HG02571 (cell line): ENCODE data around the gene BUD23.
A peak's percentile ranks its signal among the peaks of the same experiment; 100 is the strongest.
"Not testable (repeated sequence)": the region's sequence is repeated elsewhere in the genome, so short reads cannot be mapped to it uniquely, and the experiment has no call there.

Experiments
- ATAC-seq: cut with Tn5 transposase; IDR thresholded peaks from one replicate; pipeline ENCODE4 v1.9.1; 2021; ENCODE audit warnings: mild to moderate bottlenecking, moderate library complexity; ENCODE audit not compliant: unreplicated experiment

Gene BUD23, protein sequence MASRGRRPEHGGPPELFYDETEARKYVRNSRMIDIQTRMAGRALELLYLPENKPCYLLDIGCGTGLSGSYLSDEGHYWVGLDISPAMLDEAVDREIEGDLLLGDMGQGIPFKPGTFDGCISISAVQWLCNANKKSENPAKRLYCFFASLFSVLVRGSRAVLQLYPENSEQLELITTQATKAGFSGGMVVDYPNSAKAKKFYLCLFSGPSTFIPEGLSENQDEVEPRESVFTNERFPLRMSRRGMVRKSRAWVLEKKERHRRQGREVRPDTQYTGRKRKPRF

GRCh38 chr7:73683056-73683787, at the start of gene BUD23, which contains the start of gene DNAJC30:
TSS of gene BUD23 (plus strand) at chr7:73683597. CDS start at chr7:73683626, 29 bp downstream.
TSS of gene DNAJC30 (minus strand) at chr7:73683453. CDS start at chr7:73683423, 30 bp downstream.
- peak; percentile 93 for ATAC-seq

- no peak for ATAC-seq
These were observed 49.6 kb upstream of the BUD23 start for GRCh38 chr7:73633844-73634243.

GRCh38 chr7:73635428-73636200, 47.8 kb upstream of the BUD23 start:
- no peak for ATAC-seq

DNA sequence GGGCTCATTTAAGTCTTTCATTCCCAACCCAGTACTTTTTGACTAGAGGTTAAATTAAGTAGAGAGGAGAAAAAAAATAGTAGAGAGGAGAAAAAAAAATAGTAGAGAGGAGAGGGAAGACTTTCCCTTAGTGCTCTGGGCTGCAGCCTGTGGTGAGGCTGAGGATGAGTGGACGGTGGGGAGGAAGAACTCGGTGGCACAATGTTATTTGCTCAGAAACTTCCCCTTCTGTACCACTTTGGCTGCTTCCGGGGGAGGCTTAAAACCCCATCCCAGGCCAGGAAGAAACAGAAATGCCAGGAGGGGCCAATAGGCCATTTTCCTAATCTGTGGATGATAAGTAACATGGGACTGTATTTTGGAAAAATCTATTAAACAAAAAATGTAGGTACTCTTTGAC, 44.5 kb upstream of the BUD23 start:
- no peak for ATAC-seq

- ATAC-seq, result no peak
These were observed 40.6 kb upstream of the BUD23 start for GRCh38 chr7:73642834-73643233.

DNA sequence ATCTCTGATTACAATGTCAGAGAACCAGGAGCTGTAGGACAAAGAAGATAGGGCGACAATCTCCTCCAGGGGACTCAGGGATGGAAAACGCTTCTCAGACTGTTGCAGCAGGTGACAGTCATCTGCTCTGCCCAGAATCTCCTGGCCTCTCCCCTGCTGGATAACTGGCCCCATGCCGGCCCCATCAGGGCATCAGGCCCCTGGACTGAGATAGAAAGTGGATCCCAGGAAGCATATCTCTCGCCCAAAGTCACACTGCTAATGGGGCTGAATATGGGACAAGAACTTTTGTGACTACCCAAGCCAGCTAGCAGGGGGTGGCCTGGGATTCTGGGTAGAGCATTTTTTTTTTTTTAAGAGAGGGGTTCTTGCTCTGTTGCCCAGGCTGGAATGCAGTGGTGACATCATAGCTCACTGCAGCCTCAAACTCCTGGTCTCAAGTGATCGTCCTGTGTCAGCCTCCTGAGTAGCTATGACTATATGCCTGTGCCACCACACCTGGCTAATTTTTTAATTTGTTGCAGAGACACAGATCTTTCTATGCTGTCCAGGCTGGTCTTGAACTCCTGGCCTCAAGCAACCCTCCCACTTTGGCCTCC, 38.6 kb upstream of the BUD23 start:
- no peak for ATAC-seq

- ATAC-seq, result no peak
These were observed 37.7 kb upstream of the BUD23 start for GRCh38 chr7:73645643-73646174.

DNA sequence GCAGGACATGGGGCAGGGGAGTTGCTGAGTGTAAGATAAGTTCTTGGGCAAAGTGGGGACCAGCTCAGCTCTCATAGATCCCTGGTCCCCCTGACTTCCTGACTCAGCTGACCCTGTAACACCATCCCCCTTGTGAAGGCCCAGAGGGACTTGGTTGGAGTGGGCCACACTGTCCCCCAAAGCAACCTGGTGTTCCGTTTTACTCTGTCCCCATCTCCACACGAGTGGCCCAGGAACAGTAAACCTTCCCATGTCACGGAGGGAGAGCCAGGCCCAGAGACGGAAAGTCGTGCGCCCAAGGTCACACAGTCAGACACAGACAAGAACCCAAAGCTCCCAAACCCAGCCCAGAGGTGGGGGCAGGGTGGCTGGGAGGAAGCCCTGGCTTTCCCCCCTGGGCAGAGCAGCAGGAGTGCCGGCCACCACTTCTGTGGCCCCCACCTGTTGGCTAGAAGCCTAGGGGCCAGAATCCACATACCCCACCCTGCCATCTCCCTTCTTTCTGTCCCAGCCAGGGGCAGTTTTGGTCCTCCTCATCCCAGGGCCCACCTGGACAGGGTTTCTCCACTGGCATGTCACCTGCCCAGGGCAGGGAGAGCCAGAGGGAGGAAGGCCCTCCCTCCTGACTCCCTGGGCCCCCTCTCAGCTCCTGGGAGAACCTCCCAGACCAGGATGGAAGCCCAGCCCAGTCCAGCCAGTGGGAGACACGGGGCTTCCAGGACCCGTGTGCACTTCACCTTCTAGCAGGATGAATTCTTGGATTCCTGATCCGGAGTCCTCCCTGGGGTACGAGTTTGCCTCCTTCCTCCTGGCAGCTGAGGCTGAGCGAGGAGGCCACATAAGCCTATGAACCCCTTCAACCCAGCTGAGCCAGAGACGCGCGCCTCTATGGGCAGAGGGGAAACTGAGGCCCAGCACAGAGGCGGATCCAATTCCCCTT, 36.3 kb upstream of the BUD23 start:
- no peak for ATAC-seq

DNA sequence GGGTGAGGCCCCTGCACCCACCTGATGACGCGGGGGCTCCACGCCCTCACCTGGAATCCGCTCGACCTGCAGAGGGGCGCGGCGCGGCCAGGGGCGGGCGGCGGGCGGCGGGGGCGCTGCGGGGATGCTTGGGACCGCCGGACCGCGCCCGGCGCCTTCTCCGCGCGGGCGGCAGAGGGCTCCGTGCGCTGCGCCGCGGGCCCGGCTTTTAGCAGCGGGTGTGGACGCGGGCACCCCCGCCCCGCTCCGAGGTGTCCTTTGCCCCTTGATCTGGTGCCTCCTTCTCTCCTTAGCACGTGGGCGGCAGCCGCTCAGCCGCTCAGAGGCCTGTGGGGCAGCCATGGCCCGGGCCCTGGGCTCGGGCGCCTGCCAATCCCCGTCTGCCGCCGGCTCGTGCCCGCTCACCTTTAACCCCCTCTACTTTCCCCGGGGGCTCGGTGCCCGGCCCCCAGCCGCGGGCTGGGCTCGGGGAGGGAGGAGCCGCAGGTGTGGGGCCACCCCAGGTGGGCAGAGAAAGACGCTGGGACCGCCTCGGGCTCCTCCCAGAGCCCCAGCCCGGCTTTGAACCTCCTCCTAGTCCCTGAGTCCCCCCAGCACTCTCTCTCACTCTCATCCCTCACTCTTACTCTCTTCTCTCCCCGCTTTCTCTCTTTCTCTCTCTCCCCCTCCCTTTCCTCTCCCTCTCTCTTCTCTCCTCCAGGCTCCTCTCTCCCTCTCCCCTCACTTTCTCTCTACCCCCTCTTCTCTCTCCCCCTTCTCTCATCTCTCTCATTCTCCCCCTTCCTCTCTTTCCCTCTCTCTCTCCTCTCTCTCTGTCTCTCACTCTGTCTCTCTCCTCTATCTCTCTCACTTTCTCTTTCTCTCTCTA, 35.4 kb upstream of the BUD23 start:
- no peak for ATAC-seq

- ATAC-seq, result no peak
These were observed 34.6 kb upstream of the BUD23 start for GRCh38 chr7:73648593-73649332.

DNA sequence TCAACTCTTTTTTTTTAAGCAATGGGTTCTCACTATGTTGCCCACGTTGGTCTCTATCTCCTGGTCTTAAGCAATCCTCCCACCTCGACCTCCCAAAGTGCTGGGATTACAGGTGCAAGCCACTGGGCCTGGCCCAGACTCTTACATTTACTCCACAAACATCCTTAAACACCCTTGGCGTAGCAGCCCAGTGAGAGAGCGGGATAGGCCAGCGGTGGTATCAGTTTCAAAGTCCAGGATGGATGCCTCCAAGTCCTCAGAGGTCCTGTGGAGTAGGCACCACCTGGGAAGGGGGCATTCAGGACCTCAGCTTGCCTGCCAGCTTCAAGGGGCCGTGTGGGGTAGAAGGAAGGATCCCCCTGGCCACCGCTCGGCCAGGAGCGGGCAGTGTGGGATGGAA, 33.8 kb upstream of the BUD23 start:
- ATAC-seq, result no peak

- ATAC-seq, result no peak
These were observed 32.9 kb upstream of the BUD23 start for GRCh38 chr7:73650524-73650923.

GRCh38 chr7:73652541-73652949, 30.9 kb upstream of the BUD23 start:
- ATAC-seq, result no peak

DNA sequence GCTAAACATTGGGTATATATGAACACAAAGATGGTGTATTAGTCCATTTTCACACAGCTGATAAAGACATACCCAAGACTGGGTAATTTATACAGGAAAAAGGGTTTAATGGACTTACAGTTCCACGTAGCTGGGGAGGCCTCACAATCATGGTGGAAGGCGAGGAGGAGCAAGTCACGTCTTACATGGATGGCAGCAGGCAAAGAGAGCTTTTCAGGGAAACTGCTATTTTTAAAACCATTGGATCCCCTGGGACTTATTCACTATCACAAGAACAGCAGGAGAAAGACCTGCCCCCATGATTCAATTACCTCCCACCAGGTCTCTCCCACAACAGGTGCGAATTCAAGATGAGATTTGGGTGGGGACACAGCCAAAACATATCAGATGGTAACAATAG, 28.1 kb upstream of the BUD23 start:
- ATAC-seq, result not testable (repeated sequence)

- no peak for ATAC-seq
These were observed 23.4 kb upstream of the BUD23 start for GRCh38 chr7:73659983-73660382.

DNA sequence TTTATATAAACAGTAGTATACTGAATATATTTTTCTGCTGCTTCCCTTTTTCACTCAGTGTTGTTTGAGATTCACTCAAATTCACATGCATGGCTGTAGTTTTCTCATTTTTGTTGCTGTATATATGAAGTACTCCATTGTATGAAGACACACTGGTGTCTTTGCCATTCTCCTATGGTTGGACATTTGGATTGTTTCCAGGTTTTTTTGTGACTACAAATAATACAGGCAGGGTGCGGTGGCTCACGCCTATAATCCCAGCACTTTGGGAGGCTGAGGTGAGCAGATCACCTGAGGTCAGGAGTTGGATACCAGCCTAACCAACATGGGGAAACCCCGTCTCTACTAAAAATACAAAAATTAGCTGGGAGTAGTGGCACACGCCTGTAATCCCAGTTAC, 22.8 kb upstream of the BUD23 start:
- not testable (repeated sequence) for ATAC-seq

DNA sequence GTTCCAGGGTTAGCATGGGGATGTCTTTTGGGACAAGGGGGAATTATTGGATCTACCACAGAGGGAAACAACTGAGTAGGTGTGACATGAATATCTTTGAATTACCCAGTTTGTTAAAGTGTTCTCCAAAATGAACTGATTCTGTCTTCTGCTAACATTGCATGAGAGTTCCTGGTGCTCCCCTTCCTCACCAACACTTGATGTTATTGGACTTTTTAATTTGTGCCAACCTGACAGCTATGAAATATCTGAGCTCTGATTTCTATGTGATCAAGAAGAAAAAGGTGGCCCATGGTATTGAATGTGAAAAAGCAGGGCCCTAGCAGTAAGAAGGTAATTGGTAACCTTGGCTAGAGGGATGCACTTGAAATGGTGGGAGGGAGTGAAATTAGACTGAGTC, 20.4 kb upstream of the BUD23 start:
- no peak for ATAC-seq
